BLaER1 treated with 17β-estradiol and CSF1 and Interleukin-3, amounts not matched to agents 10 nM and 100 nM (cell line): ENCODE results near the gene SLC44A3.

Experiments used
- H3K27ac ChIP-seq, 11 experiments: shearing (Covaris generic); formaldehyde crosslinking; 2 replicates each; pipeline ENCODE4 v1.8.1; 2022
- H3K27me3 ChIP-seq, 11 experiments: shearing (Covaris generic); formaldehyde crosslinking; 2 replicates each; pipeline ENCODE4 v1.8.1; 2022
- H3K36me3 ChIP-seq, 11 experiments: shearing (Covaris generic); formaldehyde crosslinking; 2 replicates each; pipeline ENCODE4 v1.8.1; 2022
- H3K4me1 ChIP-seq, 10 experiments: shearing (Covaris generic); formaldehyde crosslinking; 2 replicates each; pipeline ENCODE4 v1.8.1; 2022
- H3K4me2 ChIP-seq, 11 experiments: shearing (Covaris generic); formaldehyde crosslinking; 2 replicates each; pipeline ENCODE4 v1.8.1; 2022
- H3K4me3 ChIP-seq, 10 experiments: shearing (Covaris generic); formaldehyde crosslinking; 2 replicates each; pipeline ENCODE4 v1.8.1; 2022
- H3K9ac ChIP-seq, 11 experiments: shearing (Covaris generic); formaldehyde crosslinking; 2 replicates each; pipeline ENCODE4 v1.8.1; 2022
- H3K9me3 ChIP-seq, 11 experiments: shearing (Covaris generic); formaldehyde crosslinking; replicated peaks in 1 of 11; 2 replicates each; pipeline ENCODE4 v1.8.1; 2022
- H4K20me1 ChIP-seq, 11 experiments: shearing (Covaris generic); formaldehyde crosslinking; 2 replicates each; pipeline ENCODE4 v1.8.1; 2022
- Cebpa-rat ChIP-seq, 11 experiments: shearing (Covaris generic); IDR thresholded peaks; 2 replicates each; pipeline ENCODE4 v1.8.1; 2022

SLC44A3 gene

GRCh38 chr1:94804442-94804837, 15.7 kb upstream of the SLC44A3 start:
- Histone ChIP-seq H4K20me1 (no peaks in the 10 kb centered on the region), H3K4me3 (no peak overlapping the region), H3K4me1 (peaks cover 23 to 47% (median 42%) of the 10 kb centered on the region in 10 experiments), H3K9me3 (no peaks in the 10 kb centered on the region), H3K4me2 (no peak overlapping the region), H3K27me3 (no peaks in the 10 kb centered on the region), H3K27ac (no peak overlapping the region), H3K36me3 (no peaks in the 10 kb centered on the region), H3K9ac (no peak overlapping the region)
- no peak for TF ChIP-seq Cebpa-rat (IDR thresholded peaks at IDR 0.05)

- peaks cover 23 to 47% (median 42%) of the 10 kb centered on the region in 10 experiments for H3K4me1 ChIP-seq
- peak overlapping the region; percentile 59 to 87 (median 71); a peak in 20 of 22 replicates for H3K4me2 ChIP-seq
- no peaks in the 10 kb centered on the region for H3K9me3 ChIP-seq
- no peak overlapping the region for H3K4me3 ChIP-seq
- H3K36me3 ChIP-seq = no peaks in the 10 kb centered on the region
- H3K27ac ChIP-seq = 0 out of 22 replicates have a peak overlapping the region, but pooled peaks of 1 of the 11 experiments have one; percentile 4
- H3K27me3 ChIP-seq = no peaks in the 10 kb centered on the region
- TF ChIP-seq Cebpa-rat (IDR thresholded peaks at IDR 0.05) = no peak
- no peaks in the 10 kb centered on the region for H4K20me1 ChIP-seq
- H3K9ac ChIP-seq = peak overlapping the region in 1 of 11 experiments; percentile 17; a peak in 1 of 22 replicates
These were observed 14.2 kb upstream of the SLC44A3 start for GRCh38 chr1:94805912-94806311.

- peaks cover 0 to under 1% (median 0%) of the 10 kb centered on the region in 11 experiments; a peak in 2 of 22 replicates for H3K9me3 ChIP-seq
- H4K20me1 ChIP-seq = no peaks in the 10 kb centered on the region
- TF ChIP-seq Cebpa-rat (IDR thresholded peaks at IDR 0.05) = no peak
- peaks cover 22 to 46% (median 41%) of the 10 kb centered on the region in 10 experiments for H3K4me1 ChIP-seq
- no peak overlapping the region for H3K4me3 ChIP-seq
- peak overlapping the region; percentile 59 to 87 (median 71) for H3K4me2 ChIP-seq
- no peaks in the 10 kb centered on the region for H3K36me3 ChIP-seq
- peak overlapping the region in 5 of 11 experiments; percentile 14 to 45 (median 23); a peak in 6 of 22 replicates for H3K27ac ChIP-seq
- H3K9ac ChIP-seq = peak overlapping the region in 2 of 11 experiments; percentile 17 to 19; a peak in 4 of 22 replicates
- no peaks in the 10 kb centered on the region for H3K27me3 ChIP-seq
These were observed 13.7 kb upstream of the SLC44A3 start for GRCh38 chr1:94806441-94806871.

- no peak overlapping the region for H3K4me3 ChIP-seq
- H3K9me3 ChIP-seq = peaks cover 7 to 16% (median 13%) of the 10 kb centered on the region in 11 experiments; a peak in 21 of 22 replicates
- no peaks in the 10 kb centered on the region for H4K20me1 ChIP-seq
- no peak overlapping the region for H3K27ac ChIP-seq
- no peak for TF ChIP-seq Cebpa-rat (IDR thresholded peaks at IDR 0.05)
- peak overlapping the region in 10 of 11 experiments; percentile 59 to 87 (median 72); a peak in 18 of 22 replicates for H3K4me2 ChIP-seq
- H3K27me3 ChIP-seq = no peaks in the 10 kb centered on the region
- H3K9ac ChIP-seq = no peak overlapping the region
- no peaks in the 10 kb centered on the region for H3K36me3 ChIP-seq
- peaks cover 18 to 34% (median 30%) of the 10 kb centered on the region in 10 experiments for H3K4me1 ChIP-seq
These were observed 12.2 kb upstream of the SLC44A3 start for GRCh38 chr1:94807742-94808491.

GRCh38 chr1:94808669-94809068, 11.5 kb upstream of the SLC44A3 start:
- H3K4me1 ChIP-seq = peaks cover 18 to 27% (median 24%) of the 10 kb centered on the region in 10 experiments
- H4K20me1 ChIP-seq = no peaks in the 10 kb centered on the region
- H3K9me3 ChIP-seq = peaks cover 13 to 23% (median 20%) of the 10 kb centered on the region in 11 experiments; a peak in 21 of 22 replicates
- no peaks in the 10 kb centered on the region for H3K36me3 ChIP-seq
- H3K27ac ChIP-seq = no peak overlapping the region
- no peak overlapping the region; a peak in 1 of 22 replicates for H3K4me2 ChIP-seq
- H3K27me3 ChIP-seq = no peaks in the 10 kb centered on the region
- H3K4me3 ChIP-seq = no peak overlapping the region
- no peak overlapping the region for H3K9ac ChIP-seq
- TF ChIP-seq Cebpa-rat (IDR thresholded peaks at IDR 0.05) = no peak

- H3K27me3 ChIP-seq = no peaks in the 10 kb centered on the region
- H3K27ac ChIP-seq = no peak overlapping the region
- no peaks in the 10 kb centered on the region for H3K36me3 ChIP-seq
- peaks cover 0 to 4% (median 2%) of the 10 kb centered on the region in 10 experiments; a peak in 13 of 20 replicates for H3K4me1 ChIP-seq
- H3K4me2 ChIP-seq = no peak overlapping the region
- no peak overlapping the region for H3K4me3 ChIP-seq
- no peak for TF ChIP-seq Cebpa-rat (IDR thresholded peaks at IDR 0.05)
- no peaks in the 10 kb centered on the region for H4K20me1 ChIP-seq
- no peak overlapping the region for H3K9ac ChIP-seq
- H3K9me3 ChIP-seq = peaks cover 25 to 55% (median 32%) of the 10 kb centered on the region in 11 experiments; a peak in 21 of 22 replicates
These were observed 7.2 kb upstream of the SLC44A3 start for GRCh38 chr1:94812985-94813384.

GRCh38 chr1:94816030-94816429, 4.1 kb upstream of the SLC44A3 start:
- TF ChIP-seq Cebpa-rat (IDR thresholded peaks at IDR 0.05) = no peak
- H3K36me3 ChIP-seq = no peaks in the 10 kb centered on the region
- no peak overlapping the region for H3K9ac ChIP-seq
- no peak overlapping the region for H3K4me2 ChIP-seq
- peaks cover 25 to 55% (median 32%) of the 10 kb centered on the region in 11 experiments; a peak in 21 of 22 replicates for H3K9me3 ChIP-seq
- no peak overlapping the region for H3K27ac ChIP-seq
- H3K27me3 ChIP-seq = peaks cover 0 to 17% (median 5%) of the 10 kb centered on the region in 11 experiments; a peak in 10 of 22 replicates
- H3K4me1 ChIP-seq = peaks cover 0 to 18% (median 10%) of the 10 kb centered on the region in 10 experiments; a peak in 15 of 20 replicates
- H4K20me1 ChIP-seq = no peaks in the 10 kb centered on the region
- H3K4me3 ChIP-seq = no peak overlapping the region

- Histone ChIP-seq H3K4me3 (no peak overlapping the region), H4K20me1 (no peaks in the 10 kb centered on the region), H3K27me3 (peaks cover 0 to 33% (median 5%) of the 10 kb centered on the region in 11 experiments; a peak in 10 of 22 replicates), H3K4me2 (no peak overlapping the region), H3K36me3 (no peaks in the 10 kb centered on the region), H3K9me3 (peaks cover 12 to 41% (median 26%) of the 10 kb centered on the region in 11 experiments; a peak in 21 of 22 replicates), H3K27ac (no peak overlapping the region), H3K9ac (no peak overlapping the region), H3K4me1 (peaks cover 0 to 25% (median 12%) of the 10 kb centered on the region in 10 experiments; a peak in 16 of 20 replicates)
- no peak for TF ChIP-seq Cebpa-rat (IDR thresholded peaks at IDR 0.05)
These were observed 2.4 kb upstream of the SLC44A3 start for GRCh38 chr1:94817712-94818111.
